Neural cell (in vitro differentiated cells): ENCODE data around the gene SNX30. TPM values are rescaled to one million over a fixed set of nuclear protein-coding genes. Genes with fewer than 3 reads are reported as not detected.

Experiments
- H2AFZ ChIP-seq: fragments of 200-600, 300-800 bp; sonication (generic), shearing (Covaris generic); 2 replicates; pipeline ENCODE4 v1.6.0; 2014; ENCODE audit warnings: low read depth, mild to moderate bottlenecking, antibody characterized with exemption, low read length, moderate library complexity
- H3F3A ChIP-seq: fragments of 200-600 bp; shearing (Covaris generic); 2 replicates; pipeline ENCODE4 v1.6.1; 2016; ENCODE audit warnings: mild to moderate bottlenecking, moderate library complexity, mixed read lengths, antibody characterized with exemption, low read length; ENCODE audit not compliant: insufficient read depth, poor library complexity, severe bottlenecking
- H3K27ac ChIP-seq: fragments of 200-600, 300-800 bp; sonication (generic), shearing (Covaris generic); 2 replicates; pipeline ENCODE4 v1.5.1; 2014; ENCODE audit warnings: mild to moderate bottlenecking, low read length, moderate library complexity
- H3K27me3 ChIP-seq: fragments of 300-800, 200-600 bp; sonication (generic), shearing (Covaris generic); 2 replicates; pipeline ENCODE4 v1.6.0; 2014; ENCODE audit warnings: mild to moderate bottlenecking, low read depth, low read length, moderate library complexity; ENCODE audit not compliant: insufficient read depth
- H3K36me3 ChIP-seq: fragments of 300-800, 200-600 bp; sonication (generic), shearing (Covaris generic); 2 replicates; pipeline ENCODE4 v1.5.1; 2014; ENCODE audit warnings: mild to moderate bottlenecking, antibody characterized with exemption, low read length, moderate library complexity; ENCODE audit not compliant: insufficient read depth
- H3K4me2 ChIP-seq: fragments of 300-800, 200-600 bp; sonication (generic), shearing (Covaris generic); 2 replicates; pipeline ENCODE4 v1.6.0; 2014; ENCODE audit warnings: mild to moderate bottlenecking, low read length
- H3K4me3 ChIP-seq: fragments of 300-800, 200-600 bp; sonication (generic), shearing (Covaris generic); 2 replicates; pipeline ENCODE4 v1.5.1; 2014; ENCODE audit warnings: mild to moderate bottlenecking, low read length, moderate library complexity
- H3K79me2 ChIP-seq: fragments of 200-600 bp; shearing (Covaris generic); replicated peaks from 2 replicates; pipeline ENCODE4 v1.6.0; 2014; ENCODE audit warnings: mild to moderate bottlenecking, low read length, moderate library complexity; ENCODE audit not compliant: insufficient read depth
- H3K9ac ChIP-seq: fragments of 300-800, 200-600 bp; sonication (generic), shearing (Covaris generic); 2 replicates; pipeline ENCODE4 v1.6.1; 2016; ENCODE audit warnings: mild to moderate bottlenecking, low read length, mixed read lengths
- H3K9me2 ChIP-seq: fragments of 200-600 bp; shearing (Covaris generic); 2 replicates; pipeline ENCODE4 v1.6.1; 2016; ENCODE audit warnings: mild to moderate bottlenecking, low read length, mixed read lengths; ENCODE audit not compliant: insufficient read depth
- H3K9me3 ChIP-seq: fragments of 200-600, 300-800 bp; sonication (generic), shearing (Covaris generic); 2 replicates; pipeline ENCODE4 v1.6.1; 2016; ENCODE audit warnings: mild to moderate bottlenecking, mixed run types, low read length, moderate library complexity, mixed read lengths
- H4K20me1 ChIP-seq: fragments of 200-600 bp; shearing (Covaris generic); 2 replicates; pipeline ENCODE4 v1.6.1; 2016; ENCODE audit warnings: mild to moderate bottlenecking, mixed run types; ENCODE audit not compliant: insufficient read depth
- EP300 ChIP-seq: fragments of 450-650 bp; conservative IDR thresholded peaks from 2 replicates; pipeline ENCODE4 v1.6.1; 2014; ENCODE audit warnings: antibody characterized with exemption, mild to moderate bottlenecking, moderate library complexity; ENCODE audit not compliant: poor library complexity, severe bottlenecking
- EZH2 ChIP-seq: fragments of 200-600, 300-800 bp; shearing (Covaris generic), sonication (generic); IDR thresholded peaks from 2 replicates; pipeline ENCODE4 v1.6.1; 2014; ENCODE audit warnings: antibody characterized with exemption, low read length, borderline replicate concordance, mild to moderate bottlenecking; ENCODE audit not compliant: insufficient read depth, poor library complexity, severe bottlenecking
- MXI1 ChIP-seq: fragments of 450-650 bp; conservative IDR thresholded peaks from 2 replicates; pipeline ENCODE4 v1.6.1; 2014; ENCODE audit warnings: antibody characterized with exemption, mild to moderate bottlenecking; ENCODE audit not compliant: poor library complexity, severe bottlenecking
- POLR2AphosphoS5 ChIP-seq: IDR thresholded peaks from 2 replicates; pipeline ENCODE4 v1.6.1; 2012
- RAD21 ChIP-seq: fragments of 450-650 bp; conservative IDR thresholded peaks from 2 replicates; pipeline ENCODE4 v1.6.1; 2014; ENCODE audit warnings: antibody characterized with exemption, mild to moderate bottlenecking, moderate library complexity
- SMC3 ChIP-seq: fragments of 450-650 bp; conservative IDR thresholded peaks from 2 replicates; pipeline ENCODE4 v1.6.1; 2014; ENCODE audit warnings: antibody characterized with exemption, mild to moderate bottlenecking, moderate library complexity; ENCODE audit not compliant: poor library complexity
- TAF1 ChIP-seq: IDR thresholded peaks from 2 replicates; pipeline ENCODE4 v1.6.1; 2012; ENCODE audit warnings: low read depth
- polyA plus RNA-seq: library from polyadenylated mRNA; depleted of rRNA; stranded (reverse); fragments of >200 nt; gene quantifications from 2 replicates; pipeline ENCODE4 v1.2.3, GENCODE V29; 2014
- TF ChIP-seq, protein P1 (sequence below): fragments of 450-650 bp; IDR thresholded peaks from 2 replicates; pipeline ENCODE4 v1.5.1; 2014; ENCODE audit warnings: antibody characterized with exemption, mild to moderate bottlenecking, moderate library complexity; ENCODE audit not compliant: poor library complexity, severe bottlenecking
- TF ChIP-seq, protein P2 (sequence below): IDR thresholded peaks from 2 replicates; pipeline ENCODE4 v1.6.1; 2012; ENCODE audit warnings: borderline replicate concordance

Gene SNX30
- polyA plus RNA-seq, 1 donor from 2014 or later = 30.0 TPM

DNA sequence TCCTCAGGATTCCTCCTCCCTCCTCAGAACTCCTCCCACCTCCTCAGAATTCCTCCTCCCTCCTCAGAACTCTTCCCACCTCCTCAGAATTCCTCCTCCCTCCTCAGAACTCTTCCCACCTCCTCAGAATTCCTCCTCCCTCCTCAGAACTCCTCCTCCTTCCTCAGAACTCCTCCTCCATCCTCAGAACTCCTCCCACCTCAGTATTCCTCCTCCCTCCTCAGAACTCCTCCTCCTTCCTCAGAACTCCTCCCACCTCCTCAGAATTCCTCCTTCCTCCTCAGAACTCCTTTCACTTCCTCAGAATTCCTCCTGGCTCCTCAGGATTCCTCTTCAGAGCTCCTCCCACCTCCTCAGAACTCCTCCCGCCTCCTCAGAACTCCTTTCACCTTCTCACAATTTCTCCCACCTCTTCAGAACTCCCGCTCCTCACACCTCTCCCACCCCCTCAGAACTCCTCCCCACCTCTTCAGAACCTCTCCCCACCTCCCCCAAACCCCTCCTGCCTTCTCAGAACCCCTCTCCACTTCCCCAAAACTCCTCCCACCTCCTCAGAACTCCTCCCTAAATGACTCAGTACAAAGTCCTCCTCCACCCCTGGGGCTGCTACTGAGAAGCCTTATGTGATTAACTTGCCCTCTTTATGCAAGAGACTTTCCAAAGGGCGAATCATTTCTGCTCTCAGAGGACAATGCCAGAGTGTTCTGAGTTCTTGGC lies 116.9 kb downstream of the SNX30 start:
- no peaks in the 10 kb centered on the region for H4K20me1 ChIP-seq
- no peaks in the 10 kb centered on the region for H3F3A ChIP-seq
- no peak overlapping the region for H3K27ac ChIP-seq
- TF ChIP-seq MXI1 = no peak
- TF ChIP-seq SMC3 = no peak
- TF ChIP-seq POLR2AphosphoS5 = no peak
- TF ChIP-seq, protein P1, sequence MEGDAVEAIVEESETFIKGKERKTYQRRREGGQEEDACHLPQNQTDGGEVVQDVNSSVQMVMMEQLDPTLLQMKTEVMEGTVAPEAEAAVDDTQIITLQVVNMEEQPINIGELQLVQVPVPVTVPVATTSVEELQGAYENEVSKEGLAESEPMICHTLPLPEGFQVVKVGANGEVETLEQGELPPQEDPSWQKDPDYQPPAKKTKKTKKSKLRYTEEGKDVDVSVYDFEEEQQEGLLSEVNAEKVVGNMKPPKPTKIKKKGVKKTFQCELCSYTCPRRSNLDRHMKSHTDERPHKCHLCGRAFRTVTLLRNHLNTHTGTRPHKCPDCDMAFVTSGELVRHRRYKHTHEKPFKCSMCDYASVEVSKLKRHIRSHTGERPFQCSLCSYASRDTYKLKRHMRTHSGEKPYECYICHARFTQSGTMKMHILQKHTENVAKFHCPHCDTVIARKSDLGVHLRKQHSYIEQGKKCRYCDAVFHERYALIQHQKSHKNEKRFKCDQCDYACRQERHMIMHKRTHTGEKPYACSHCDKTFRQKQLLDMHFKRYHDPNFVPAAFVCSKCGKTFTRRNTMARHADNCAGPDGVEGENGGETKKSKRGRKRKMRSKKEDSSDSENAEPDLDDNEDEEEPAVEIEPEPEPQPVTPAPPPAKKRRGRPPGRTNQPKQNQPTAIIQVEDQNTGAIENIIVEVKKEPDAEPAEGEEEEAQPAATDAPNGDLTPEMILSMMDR = no peak
- no peak for TF ChIP-seq TAF1
- no peak for TF ChIP-seq EZH2
- no peak for TF ChIP-seq RAD21
- no peak for TF ChIP-seq EP300
- TF ChIP-seq, protein P2, sequence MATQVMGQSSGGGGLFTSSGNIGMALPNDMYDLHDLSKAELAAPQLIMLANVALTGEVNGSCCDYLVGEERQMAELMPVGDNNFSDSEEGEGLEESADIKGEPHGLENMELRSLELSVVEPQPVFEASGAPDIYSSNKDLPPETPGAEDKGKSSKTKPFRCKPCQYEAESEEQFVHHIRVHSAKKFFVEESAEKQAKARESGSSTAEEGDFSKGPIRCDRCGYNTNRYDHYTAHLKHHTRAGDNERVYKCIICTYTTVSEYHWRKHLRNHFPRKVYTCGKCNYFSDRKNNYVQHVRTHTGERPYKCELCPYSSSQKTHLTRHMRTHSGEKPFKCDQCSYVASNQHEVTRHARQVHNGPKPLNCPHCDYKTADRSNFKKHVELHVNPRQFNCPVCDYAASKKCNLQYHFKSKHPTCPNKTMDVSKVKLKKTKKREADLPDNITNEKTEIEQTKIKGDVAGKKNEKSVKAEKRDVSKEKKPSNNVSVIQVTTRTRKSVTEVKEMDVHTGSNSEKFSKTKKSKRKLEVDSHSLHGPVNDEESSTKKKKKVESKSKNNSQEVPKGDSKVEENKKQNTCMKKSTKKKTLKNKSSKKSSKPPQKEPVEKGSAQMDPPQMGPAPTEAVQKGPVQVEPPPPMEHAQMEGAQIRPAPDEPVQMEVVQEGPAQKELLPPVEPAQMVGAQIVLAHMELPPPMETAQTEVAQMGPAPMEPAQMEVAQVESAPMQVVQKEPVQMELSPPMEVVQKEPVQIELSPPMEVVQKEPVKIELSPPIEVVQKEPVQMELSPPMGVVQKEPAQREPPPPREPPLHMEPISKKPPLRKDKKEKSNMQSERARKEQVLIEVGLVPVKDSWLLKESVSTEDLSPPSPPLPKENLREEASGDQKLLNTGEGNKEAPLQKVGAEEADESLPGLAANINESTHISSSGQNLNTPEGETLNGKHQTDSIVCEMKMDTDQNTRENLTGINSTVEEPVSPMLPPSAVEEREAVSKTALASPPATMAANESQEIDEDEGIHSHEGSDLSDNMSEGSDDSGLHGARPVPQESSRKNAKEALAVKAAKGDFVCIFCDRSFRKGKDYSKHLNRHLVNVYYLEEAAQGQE = no peak
- H3K9me3 ChIP-seq = no peaks in the 10 kb centered on the region
- no peak overlapping the region for H3K4me3 ChIP-seq
- H3K9me2 ChIP-seq = no peaks in the 10 kb centered on the region
- no peak overlapping the region for H2AFZ ChIP-seq
- H3K79me2 ChIP-seq = no peaks in the 10 kb centered on the region
- H3K4me2 ChIP-seq = no peak overlapping the region
- H3K9ac ChIP-seq = no peak overlapping the region
- no peaks in the 10 kb centered on the region for H3K27me3 ChIP-seq
- H3K36me3 ChIP-seq = no peaks in the 10 kb centered on the region

DNA sequence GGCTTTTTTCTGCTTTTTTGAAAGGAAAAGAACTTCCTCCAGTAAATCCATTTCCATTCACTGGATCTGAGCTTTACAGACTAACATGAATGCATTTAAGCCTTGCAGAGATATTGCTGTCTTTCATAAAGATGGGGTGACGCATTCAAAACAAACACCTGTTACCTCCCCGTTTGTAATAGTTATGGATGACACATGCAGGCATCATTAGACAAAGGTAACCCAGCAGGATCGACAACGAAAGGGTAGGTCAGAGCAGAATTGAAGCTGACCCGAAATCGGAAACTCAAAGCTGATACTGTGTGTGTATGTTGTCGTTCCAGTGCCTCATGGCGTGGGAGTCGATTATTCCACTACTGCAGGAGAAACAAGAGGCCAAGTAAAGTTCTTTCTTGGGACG lies 117.9 kb downstream of the SNX30 start:
- H4K20me1 ChIP-seq = no peaks in the 10 kb centered on the region
- H2AFZ ChIP-seq = no peak overlapping the region
- TF ChIP-seq EP300 = no peak
- no peak for TF ChIP-seq EZH2
- TF ChIP-seq, protein P2 = no peak
- no peak for TF ChIP-seq POLR2AphosphoS5
- no peak for TF ChIP-seq TAF1
- TF ChIP-seq, protein P1 = no peak
- no peak for TF ChIP-seq MXI1
- no peak for TF ChIP-seq RAD21
- no peak for TF ChIP-seq SMC3
- no peak overlapping the region for H3K4me3 ChIP-seq
- no peaks in the 10 kb centered on the region for H3K27me3 ChIP-seq
- no peak overlapping the region for H3K27ac ChIP-seq
- H3K4me2 ChIP-seq = no peak overlapping the region
- no peaks in the 10 kb centered on the region for H3K36me3 ChIP-seq
- no peaks in the 10 kb centered on the region for H3K9me3 ChIP-seq
- no peak overlapping the region for H3K9ac ChIP-seq
- no peaks in the 10 kb centered on the region for H3K9me2 ChIP-seq
- no peaks in the 10 kb centered on the region for H3K79me2 ChIP-seq
- no peaks in the 10 kb centered on the region for H3F3A ChIP-seq
